Measurements from ENCODE around the gene NEK1. TPM values are rescaled to one million over a fixed set of nuclear protein-coding genes. Genes with fewer than 3 reads are reported as not detected.
A peak's percentile ranks its signal among the peaks of the same experiment; 100 is the strongest.

NEK1 gene
- total RNA-seq, 1 experiment from 2014 or later: 18.6 TPM

DNA sequence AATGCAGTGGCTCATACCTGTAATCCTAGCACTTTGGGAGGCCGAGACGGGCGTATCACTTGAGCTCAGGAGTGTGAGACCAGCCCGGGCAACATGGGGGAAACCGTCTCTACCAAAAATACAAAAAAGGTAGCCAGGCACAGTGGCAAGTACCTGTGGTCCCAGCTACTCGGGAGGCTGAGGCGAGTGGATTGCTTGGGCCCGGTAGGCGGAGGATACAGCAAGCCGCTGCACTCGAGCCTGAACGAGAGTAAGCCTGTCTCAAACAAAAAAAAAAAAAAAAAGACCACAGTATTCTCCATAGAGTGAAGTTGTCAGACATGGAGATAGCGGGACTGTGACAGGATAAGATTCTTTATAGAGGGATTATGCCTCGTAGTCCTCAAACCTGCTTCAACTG lies 265.5 kb downstream of the NEK1 start:
- intact Hi-C loops (cut with micrococcal nuclease; ENCODE audit: unreplicated experiment): no loop called here
- BruUV-seq (replicated peaks): no TSS peak

DNA sequence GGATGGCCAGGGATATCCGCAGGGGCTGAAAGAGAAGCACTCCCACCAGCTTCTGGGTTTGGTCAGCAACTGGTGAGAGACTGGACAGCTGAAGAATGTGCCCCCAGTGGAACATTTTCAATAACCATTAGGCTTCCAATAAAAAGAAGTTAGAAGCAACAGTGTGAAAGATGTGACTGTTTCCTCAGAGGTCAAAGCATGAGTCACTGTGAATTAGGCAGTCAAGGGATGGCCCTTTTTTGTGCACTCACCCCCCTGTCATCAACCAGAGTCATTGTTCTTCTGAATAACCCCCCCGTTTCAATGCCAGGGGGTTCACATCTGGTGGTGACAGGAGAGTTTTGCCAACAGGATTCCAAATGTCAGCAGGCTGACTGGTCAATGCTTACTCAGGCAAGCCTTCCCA lies 267.1 kb downstream of the NEK1 start:
- Histone ChIP-seq H2AFZ (peak overlapping the region; percentile 55; the same call in 1 of the 2 replicates), H3K9me2 (ENCODE audit: insufficient read depth) (no peaks in the 10 kb centered on the region), H3K79me2 (ENCODE audit: low read depth) (no peaks in the 10 kb centered on the region), H3K4me2 (peak overlapping the region; percentile 53), H4K20me1 (ENCODE audit: insufficient read depth) (no peaks in the 10 kb centered on the region), H3K27ac (peak overlapping the region; percentile 72), H3K4me1 (replicated peaks; ENCODE audit: insufficient read depth) (peaks cover 26% of the 10 kb centered on the region), H3K27me3 (ENCODE audit: insufficient read depth, low read depth) (no peaks in the 10 kb centered on the region), H3K36me3 (ENCODE audit: low read depth) (no peaks in the 10 kb centered on the region), H3K9me3 (ENCODE audit: insufficient read depth, low read depth) (no peaks in the 10 kb centered on the region), H3K4me3 (no peak overlapping the region), H3F3A (ENCODE audit: insufficient read depth, low read depth) (peaks cover 16% of the 10 kb centered on the region; the same call in 1 of the 2 replicates)
- CTCF ChIA-PET: no interaction called here
- intact Hi-C loops (cut with micrococcal nuclease; ENCODE audit: unreplicated experiment): no loop called here
- no peak for TF ChIP-seq EZH2 (IDR thresholded peaks at IDR 0.05; ENCODE audit: low read depth)
- TF ChIP-seq, protein P1, sequence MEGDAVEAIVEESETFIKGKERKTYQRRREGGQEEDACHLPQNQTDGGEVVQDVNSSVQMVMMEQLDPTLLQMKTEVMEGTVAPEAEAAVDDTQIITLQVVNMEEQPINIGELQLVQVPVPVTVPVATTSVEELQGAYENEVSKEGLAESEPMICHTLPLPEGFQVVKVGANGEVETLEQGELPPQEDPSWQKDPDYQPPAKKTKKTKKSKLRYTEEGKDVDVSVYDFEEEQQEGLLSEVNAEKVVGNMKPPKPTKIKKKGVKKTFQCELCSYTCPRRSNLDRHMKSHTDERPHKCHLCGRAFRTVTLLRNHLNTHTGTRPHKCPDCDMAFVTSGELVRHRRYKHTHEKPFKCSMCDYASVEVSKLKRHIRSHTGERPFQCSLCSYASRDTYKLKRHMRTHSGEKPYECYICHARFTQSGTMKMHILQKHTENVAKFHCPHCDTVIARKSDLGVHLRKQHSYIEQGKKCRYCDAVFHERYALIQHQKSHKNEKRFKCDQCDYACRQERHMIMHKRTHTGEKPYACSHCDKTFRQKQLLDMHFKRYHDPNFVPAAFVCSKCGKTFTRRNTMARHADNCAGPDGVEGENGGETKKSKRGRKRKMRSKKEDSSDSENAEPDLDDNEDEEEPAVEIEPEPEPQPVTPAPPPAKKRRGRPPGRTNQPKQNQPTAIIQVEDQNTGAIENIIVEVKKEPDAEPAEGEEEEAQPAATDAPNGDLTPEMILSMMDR (conservative IDR thresholded peaks at IDR 0.05): no peak
- POLR2A ChIA-PET (ENCODE audit: unreplicated experiment): no interaction called here
- no TSS peak for BruUV-seq (replicated peaks)
- DNase-seq: peak; percentile 26 to 70

More for the DNA sequence above, 265.5 kb downstream of the NEK1 start:
- Histone ChIP-seq H2AFZ (no peak overlapping the region), H3K4me3 (no peak overlapping the region), H3K4me1 (replicated peaks; ENCODE audit: insufficient read depth) (peaks cover 26% of the 10 kb centered on the region), H3K27ac (no peak overlapping the region), H3K9me3 (ENCODE audit: insufficient read depth, low read depth) (no peaks in the 10 kb centered on the region), H3K27me3 (ENCODE audit: insufficient read depth, low read depth) (no peaks in the 10 kb centered on the region), H3K36me3 (ENCODE audit: low read depth) (no peaks in the 10 kb centered on the region), H3F3A (ENCODE audit: insufficient read depth, low read depth) (peaks cover 16% of the 10 kb centered on the region; the same call in 1 of the 2 replicates), H3K9me2 (ENCODE audit: insufficient read depth) (no peaks in the 10 kb centered on the region), H3K79me2 (ENCODE audit: low read depth) (no peaks in the 10 kb centered on the region), H3K4me2 (no peak overlapping the region), H4K20me1 (ENCODE audit: insufficient read depth) (no peaks in the 10 kb centered on the region)
- no peak for DNase-seq
- ChIA-PET CTCF (no interaction called here), POLR2A (ENCODE audit: unreplicated experiment) (no interaction called here)
- TF ChIP-seq EZH2 (IDR thresholded peaks at IDR 0.05; ENCODE audit: low read depth): no peak
- TF ChIP-seq, protein P1 (conservative IDR thresholded peaks at IDR 0.05): no peak

Other genes with a start within 250 kb of the NEK1 start
- 38.8 and 51.6 TPM in 2 replicates for gene CLCN3, start 8.0 kb upstream of the NEK1 start, total RNA-seq (2021)
- gene HPF1, start 145.4 kb upstream of the NEK1 start, total RNA-seq (2021): 26.9 and 28.3 TPM in 2 replicates

Data from PC-9 (cell line).